ENCODE results near the gene CORO2B.
"Not testable (repeated sequence)": the region's sequence is repeated elsewhere in the genome, so short reads cannot be mapped to it uniquely, and the experiment has no call there.

CORO2B gene

GRCh38 chr15:68677996-68678395, 99.2 kb downstream of the CORO2B start:
- no peak for TF ChIP-seq CTCF (IDR thresholded peaks at IDR 0.05; ENCODE audit: insufficient read depth, low read depth, low read length, missing control alignments)
- DNase-seq (ENCODE audit: low read depth): no peak
- H3K4me3 ChIP-seq (ENCODE audit: low read depth, low read length): no peak overlapping the region

GRCh38 chr15:68678746-68679145, 100.0 kb downstream of the CORO2B start:
- no peak for TF ChIP-seq CTCF (IDR thresholded peaks at IDR 0.05; ENCODE audit: insufficient read depth, low read depth, low read length, missing control alignments)
- no peak overlapping the region for H3K4me3 ChIP-seq (ENCODE audit: low read depth, low read length)
- DNase-seq (ENCODE audit: low read depth): no peak

- DNase-seq (ENCODE audit: low read depth): no peak
- no peak for TF ChIP-seq CTCF (IDR thresholded peaks at IDR 0.05; ENCODE audit: insufficient read depth, low read depth, low read length, missing control alignments)
- H3K4me3 ChIP-seq (ENCODE audit: low read depth, low read length): no peak overlapping the region
These were observed 100.4 kb downstream of the CORO2B start for GRCh38 chr15:68679161-68679560.

GRCh38 chr15:68679961-68680371, 101.2 kb downstream of the CORO2B start:
- no peak overlapping the region for H3K4me3 ChIP-seq (ENCODE audit: low read depth, low read length)
- no peak for DNase-seq (ENCODE audit: low read depth)
- no peak for TF ChIP-seq CTCF (IDR thresholded peaks at IDR 0.05; ENCODE audit: insufficient read depth, low read depth, low read length, missing control alignments)

GRCh38 chr15:68680756-68681155, 102.0 kb downstream of the CORO2B start:
- not testable (repeated sequence) for DNase-seq (ENCODE audit: low read depth); H3K4me3 ChIP-seq (ENCODE audit: low read depth, low read length)

- TF ChIP-seq CTCF (IDR thresholded peaks at IDR 0.05; ENCODE audit: insufficient read depth, low read depth, low read length, missing control alignments): no peak
- DNase-seq (ENCODE audit: low read depth): no peak
- H3K4me3 ChIP-seq (ENCODE audit: low read depth, low read length): no peak overlapping the region
These were observed 103.0 kb downstream of the CORO2B start for GRCh38 chr15:68681836-68682235.

GRCh38 chr15:68682330-68682729, 103.5 kb downstream of the CORO2B start:
- no peak overlapping the region for H3K4me3 ChIP-seq (ENCODE audit: low read depth, low read length)
- peak; percentile 15 for DNase-seq (ENCODE audit: low read depth)
- no peak for TF ChIP-seq CTCF (IDR thresholded peaks at IDR 0.05; ENCODE audit: insufficient read depth, low read depth, low read length, missing control alignments)

All from GM12865 (cell line).